ENCODE measurements around the gene VPS37B.

DNA sequence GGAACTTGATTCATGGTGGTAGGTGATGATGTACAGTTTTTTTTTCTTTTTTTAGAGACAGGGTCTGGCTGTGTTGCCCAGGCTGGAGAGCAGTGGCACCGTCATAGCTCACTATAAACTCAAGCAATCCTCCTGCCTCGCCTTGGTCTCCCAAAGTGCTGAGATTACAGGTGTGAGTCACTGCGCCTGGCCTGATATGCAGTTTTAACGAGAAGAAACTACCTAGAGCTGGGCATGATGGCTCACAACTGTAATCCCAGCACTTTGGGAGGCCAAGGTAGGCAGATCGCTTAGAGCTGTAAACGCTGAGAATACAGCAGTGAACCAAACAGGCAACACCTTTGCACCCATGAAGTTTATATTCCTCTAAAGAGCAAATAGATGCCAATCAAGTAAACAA lies 13.0 kb upstream of the VPS37B start:
- TF ChIP-seq CTCF (IDR thresholded peaks at IDR 0.05) = no peak
- no peak for TF ChIP-seq EZH2 (IDR thresholded peaks at IDR 0.05; ENCODE audit: borderline replicate concordance, insufficient read depth, low read depth, low read length, poor library complexity, severe bottlenecking)

All from B cell (primary cell).